ENCODE results near the gene WDPCP. TPM values are rescaled to one million over a fixed set of nuclear protein-coding genes. Genes with fewer than 3 reads are reported as not detected.
"Not testable (repeated sequence)": the region's sequence is repeated elsewhere in the genome, so short reads cannot be mapped to it uniquely, and the experiment has no call there.

The WDPCP gene
- total and polyA plus RNA-seq, 2 of the 8 experiments (the other 6 are each of a cell fraction or from before 2014, with no cell fraction given) = 9.3 to 25.8 TPM

DNA sequence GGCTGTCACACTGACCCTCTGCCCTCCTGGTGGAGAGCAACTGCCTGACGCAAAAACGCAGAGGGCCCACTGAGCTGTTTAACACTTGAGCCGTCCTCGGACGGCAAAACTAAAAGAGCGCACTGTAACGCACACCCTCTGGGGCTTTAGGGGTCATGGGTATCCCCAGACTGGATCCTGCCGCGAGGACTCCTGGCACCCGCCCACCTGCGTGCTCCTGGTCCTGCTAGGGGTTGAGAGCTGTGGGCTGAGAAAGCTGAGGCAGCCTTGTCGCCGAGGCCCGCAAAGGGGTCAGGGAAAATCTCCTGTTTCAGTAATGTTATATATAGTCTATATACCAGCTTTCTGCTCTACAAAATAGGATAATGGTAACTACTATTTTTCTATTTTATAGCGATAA lies 39.6 kb upstream of the WDPCP start (continued):
- no peak for TF ChIP-seq HDAC6 (IDR thresholded peaks at IDR 0.05; ENCODE audit: low read depth, low read length)

DNA sequence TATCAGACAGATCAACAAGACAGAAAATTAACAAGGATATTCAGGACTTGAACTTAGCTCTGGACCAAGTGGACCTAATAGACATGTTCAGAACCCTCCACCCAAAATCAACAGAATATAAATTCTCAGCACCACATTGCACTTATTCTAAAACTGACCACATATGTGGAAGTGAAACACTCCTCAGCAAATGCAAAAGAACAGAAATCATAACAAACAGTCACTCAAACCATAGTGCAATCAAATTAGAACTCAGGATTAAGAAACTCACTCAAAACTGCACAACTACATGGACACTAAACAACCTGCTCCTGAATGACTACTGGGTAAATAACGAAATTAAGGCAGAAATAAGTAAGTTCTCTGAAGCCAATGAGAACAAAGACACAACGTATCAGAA lies 35.5 kb upstream of the WDPCP start:
- not testable (repeated sequence) for H3K9ac ChIP-seq (replicated peaks in 1 of 4; ENCODE audit: extremely low read depth in 1 of 4, low read depth in 3 of 4, low read length in 3 of 4); H3K23ac ChIP-seq (ENCODE audit: insufficient read length); H4K20me1 ChIP-seq (replicated peaks in 1 of 2; ENCODE audit: control insufficient read depth in 1 of 2, insufficient read depth in 2 of 2, low read length in 2 of 2); H2BK12ac ChIP-seq (ENCODE audit: low read depth, low read length); FAIRE-seq; H3K14ac ChIP-seq (ENCODE audit: insufficient read length); H3K4me3 ChIP-seq (ENCODE audit: extremely low read depth in 1 of 4, insufficient read depth in 2 of 4, low read depth in 3 of 4, low read length in 4 of 4); H3K79me2 ChIP-seq (ENCODE audit: control insufficient read depth in 1 of 2, insufficient read depth in 2 of 2, low read length in 2 of 2); H3K4ac ChIP-seq (replicated peaks; ENCODE audit: insufficient read length, low read depth, low read length); H2BK5ac ChIP-seq (ENCODE audit: low read depth, low read length); H4K5ac ChIP-seq (ENCODE audit: insufficient read length, low read depth, low read length); H3K18ac ChIP-seq (ENCODE audit: extremely low read depth, low read length); DNase-seq (ENCODE audit: low read depth in 1 of 2, low spot score in 2 of 2); H3K4me1 ChIP-seq (replicated peaks in 1 of 4; ENCODE audit: control insufficient read depth in 3 of 4, insufficient read depth in 4 of 4, low read length in 3 of 4); H2BK20ac ChIP-seq (ENCODE audit: low read length); H3K27ac ChIP-seq (ENCODE audit: low read depth, low read length); H3K79me1 ChIP-seq (ENCODE audit: low read depth, low read length); H3K4me2 ChIP-seq (ENCODE audit: insufficient read depth in 1 of 2, low read depth in 2 of 2, low read length in 2 of 2); H3K56ac ChIP-seq (replicated peaks; ENCODE audit: insufficient read length, low read depth, low read length); H2AFZ ChIP-seq (ENCODE audit: low read length); H2BK120ac ChIP-seq (replicated peaks; ENCODE audit: low read depth, low read length); H2AK5ac ChIP-seq (ENCODE audit: low read depth, low read length); H3K23me2 ChIP-seq (ENCODE audit: low read depth, low read length); H4K91ac ChIP-seq (replicated peaks; ENCODE audit: insufficient read length, low read length); H4K8ac ChIP-seq (ENCODE audit: extremely low read depth, insufficient read depth, low read length); H2BK15ac ChIP-seq (ENCODE audit: low read length); H3K27me3 ChIP-seq (replicated peaks in 1 of 4; ENCODE audit: control insufficient read depth in 3 of 4, extremely low read depth in 1 of 4, insufficient read depth in 3 of 4, low read length in 3 of 4)
- ChIA-PET POLR2A (ENCODE audit: partially characterized antibody) (interaction anchor here (3.5 kb wide), 1 partner anchor 9 kb away, joined by 11 read pairs; no protein-coding TSS in a partner anchor), CTCF (ENCODE audit: partially characterized antibody) (interaction anchor here (0.6 kb wide), 1 partner anchor 1266 kb away, joined by 3 read pairs; no protein-coding TSS in a partner anchor)
- WGBS, 2 experiments (ENCODE audit: extremely low coverage in 1 of 2, insufficient coverage in 1 of 2, insufficient read length in 1 of 2, insufficient replicate concordance in 2 of 2, low coverage in 1 of 2, low lambda C conversion rate in 2 of 2, missing lambda C conversion rate in 1 of 2) = 83% methylated on average over 2 of the region's 2 CpGs; no CpG with 5 or more reads in 1 of the 2 experiments
- Histone ChIP-seq H3K9me3 (ENCODE audit: insufficient read depth in 2 of 2, low read depth in 1 of 2, low read length in 1 of 2) (peaks cover 15 to 26% of the 10 kb centered on the region in 2 experiments), H3K36me3 (ENCODE audit: control insufficient read depth in 2 of 4, insufficient read depth in 4 of 4, low read length in 3 of 4) (peaks cover 0 to 15% (median 4%) of the 10 kb centered on the region in 4 experiments; a peak in 2 of 8 replicates)
